Measurements from ENCODE around the gene ABHD6.
"Not testable (repeated sequence)": the region's sequence is repeated elsewhere in the genome, so short reads cannot be mapped to it uniquely, and the experiment has no call there.

ABHD6 gene

GRCh38 chr3:58274027-58274614 is 36.5 kb downstream of the ABHD6 start:
- DNase-seq (ENCODE audit: low spot score): no peak

GRCh38 chr3:58281069-58281468 is 43.5 kb downstream of the ABHD6 start:
- DNase-seq (ENCODE audit: low spot score): no peak

GRCh38 chr3:58285334-58285733 is 47.7 kb downstream of the ABHD6 start:
- DNase-seq (ENCODE audit: low spot score): no peak

- DNase-seq (ENCODE audit: low spot score): no peak
These were observed 49.8 kb downstream of the ABHD6 start for GRCh38 chr3:58287354-58287753.

GRCh38 chr3:58288011-58288728 is 50.6 kb downstream of the ABHD6 start:
- DNase-seq (ENCODE audit: low spot score): no peak

GRCh38 chr3:58288964-58289613 is 51.5 kb downstream of the ABHD6 start:
- DNase-seq (ENCODE audit: low spot score): not testable (repeated sequence)

- not testable (repeated sequence) for DNase-seq (ENCODE audit: low spot score)
These were observed 52.9 kb downstream of the ABHD6 start for GRCh38 chr3:58290446-58290845.

GRCh38 chr3:58291671-58292338 is 54.2 kb downstream of the ABHD6 start:
- no peak for DNase-seq (ENCODE audit: low spot score)

- DNase-seq (ENCODE audit: low spot score): no peak
These were observed 55.3 kb downstream of the ABHD6 start for GRCh38 chr3:58292866-58293265.

GRCh38 chr3:58293516-58293915 is 55.9 kb downstream of the ABHD6 start:
- DNase-seq (ENCODE audit: low spot score): no peak

GRCh38 chr3:58296269-58296668 is 58.7 kb downstream of the ABHD6 start:
- no peak for DNase-seq (ENCODE audit: low spot score)

GRCh38 chr3:58296843-58297242 is 59.3 kb downstream of the ABHD6 start:
- no peak for DNase-seq (ENCODE audit: low spot score)

GRCh38 chr3:58298190-58298589 is 60.6 kb downstream of the ABHD6 start:
- DNase-seq (ENCODE audit: low spot score): no peak

- DNase-seq (ENCODE audit: low spot score): no peak
These were observed 61.5 kb downstream of the ABHD6 start for GRCh38 chr3:58299075-58299474.

- no peak for DNase-seq (ENCODE audit: low spot score)
These were observed 62.4 kb downstream of the ABHD6 start for GRCh38 chr3:58299839-58300516.

GRCh38 chr3:58305882-58306711 is 68.5 kb downstream of the ABHD6 start, which contains the start of the genes HTD2 and RPP14:
HTD2 (plus strand) TSS chr3:58306520; CDS start chr3:58317614, 11,094 bp downstream.
RPP14 (plus strand) TSS chr3:58306245; CDS start chr3:58310330, 4,085 bp downstream.
- peak; percentile 98 for DNase-seq (ENCODE audit: low spot score)

- DNase-seq (ENCODE audit: low spot score): peak; percentile 67
These were observed 70.1 kb downstream of the ABHD6 start for GRCh38 chr3:58307639-58308215.

GRCh38 chr3:58308728-58309127 is 71.1 kb downstream of the ABHD6 start:
- no peak for DNase-seq (ENCODE audit: low spot score)

GRCh38 chr3:58317811-58318210 is 80.2 kb downstream of the ABHD6 start:
- DNase-seq (ENCODE audit: low spot score): no peak

- no peak for DNase-seq (ENCODE audit: low spot score)
These were observed 84.2 kb downstream of the ABHD6 start for GRCh38 chr3:58321791-58322190.

- no peak for DNase-seq (ENCODE audit: low spot score)
These were observed 85.2 kb downstream of the ABHD6 start for GRCh38 chr3:58322793-58323192.

Measured in CD4-positive, alpha-beta T cell treated with Interleukin-2 at 100 ng/mL for 4 hours (primary cell).